Activated CD4-positive, alpha-beta T cell treated with anti-CD3 and anti-CD28 coated beads, Interleukin-2, Interleukin-6, amounts not matched to agents 100 ng/mL and 50 ng/mL, durations not matched to agents 16 hours and 8 hours (primary cell): Measurements from ENCODE around the gene MAN2A2.

ENCODE experiments used
- DNase-seq: peaks from one replicate; pipeline ENCODE4 v3.0.0-alpha.2; 2020

The MAN2A2 gene

GRCh38 chr15:90947577-90948357 lies 44.7 kb downstream of the MAN2A2 start:
- DNase-seq, result no peak

DNA sequence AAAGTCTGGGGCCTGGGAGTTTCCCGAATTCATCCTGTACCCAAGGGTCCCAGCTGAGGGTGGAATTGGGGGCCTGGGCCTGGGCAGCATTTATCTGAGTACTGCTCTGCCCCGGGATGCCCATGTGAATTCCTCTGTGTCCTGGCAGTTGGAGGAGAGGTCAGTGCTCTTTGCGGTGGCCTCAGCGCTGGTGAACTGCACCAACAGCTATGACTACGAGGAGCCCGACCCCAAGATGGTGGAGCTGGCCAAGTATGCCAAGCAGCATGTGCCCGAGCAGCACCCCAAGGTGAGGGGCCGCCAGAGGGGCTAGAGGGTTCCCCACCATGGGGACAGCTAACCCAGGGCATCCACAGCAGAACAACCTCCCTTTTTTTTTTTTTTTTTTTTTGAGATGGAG lies 45.4 kb downstream of the MAN2A2 start:
- no peak for DNase-seq

GRCh38 chr15:90949979-90950675 lies 47.0 kb downstream of the MAN2A2 start:
- DNase-seq, result no peak

GRCh38 chr15:90950676-90951075 lies 47.6 kb downstream of the MAN2A2 start:
- no peak for DNase-seq

DNA sequence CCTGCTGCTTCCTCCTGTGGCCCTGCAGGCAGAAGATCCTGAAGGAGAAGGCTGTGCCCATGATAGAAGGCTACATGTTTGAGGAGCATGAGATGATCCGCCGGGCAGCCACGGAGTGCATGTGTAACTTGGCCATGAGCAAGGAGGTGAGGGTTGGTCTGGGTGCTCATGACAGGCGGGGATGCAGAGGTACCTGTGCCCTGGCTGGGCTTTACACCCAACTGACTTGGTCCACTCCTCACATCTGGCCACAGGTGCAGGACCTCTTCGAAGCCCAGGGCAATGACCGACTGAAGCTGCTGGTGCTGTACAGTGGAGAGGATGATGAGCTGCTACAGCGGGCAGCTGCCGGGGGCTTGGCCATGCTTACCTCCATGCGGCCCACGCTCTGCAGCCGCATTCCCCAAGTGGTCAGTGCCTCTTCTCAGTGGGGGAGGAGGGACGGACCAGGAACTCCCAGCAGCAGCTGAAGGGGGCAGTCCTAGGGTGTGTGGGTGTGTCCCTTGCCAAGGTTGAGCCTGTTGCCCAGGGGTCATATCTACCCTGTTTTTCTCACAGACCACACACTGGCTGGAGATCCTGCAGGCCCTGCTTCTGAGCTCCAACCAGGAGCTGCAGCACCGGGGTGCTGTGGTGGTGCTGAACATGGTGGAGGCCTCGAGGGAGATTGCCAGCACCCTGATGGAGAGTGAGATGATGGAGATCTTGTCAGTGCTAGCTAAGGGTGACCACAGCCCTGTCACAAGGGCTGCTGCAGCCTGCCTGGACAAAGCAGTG lies 50.0 kb downstream of the MAN2A2 start:
- no peak for DNase-seq

GRCh38 chr15:90953947-90954711 lies 51.0 kb downstream of the MAN2A2 start:
- no peak for DNase-seq

DNA sequence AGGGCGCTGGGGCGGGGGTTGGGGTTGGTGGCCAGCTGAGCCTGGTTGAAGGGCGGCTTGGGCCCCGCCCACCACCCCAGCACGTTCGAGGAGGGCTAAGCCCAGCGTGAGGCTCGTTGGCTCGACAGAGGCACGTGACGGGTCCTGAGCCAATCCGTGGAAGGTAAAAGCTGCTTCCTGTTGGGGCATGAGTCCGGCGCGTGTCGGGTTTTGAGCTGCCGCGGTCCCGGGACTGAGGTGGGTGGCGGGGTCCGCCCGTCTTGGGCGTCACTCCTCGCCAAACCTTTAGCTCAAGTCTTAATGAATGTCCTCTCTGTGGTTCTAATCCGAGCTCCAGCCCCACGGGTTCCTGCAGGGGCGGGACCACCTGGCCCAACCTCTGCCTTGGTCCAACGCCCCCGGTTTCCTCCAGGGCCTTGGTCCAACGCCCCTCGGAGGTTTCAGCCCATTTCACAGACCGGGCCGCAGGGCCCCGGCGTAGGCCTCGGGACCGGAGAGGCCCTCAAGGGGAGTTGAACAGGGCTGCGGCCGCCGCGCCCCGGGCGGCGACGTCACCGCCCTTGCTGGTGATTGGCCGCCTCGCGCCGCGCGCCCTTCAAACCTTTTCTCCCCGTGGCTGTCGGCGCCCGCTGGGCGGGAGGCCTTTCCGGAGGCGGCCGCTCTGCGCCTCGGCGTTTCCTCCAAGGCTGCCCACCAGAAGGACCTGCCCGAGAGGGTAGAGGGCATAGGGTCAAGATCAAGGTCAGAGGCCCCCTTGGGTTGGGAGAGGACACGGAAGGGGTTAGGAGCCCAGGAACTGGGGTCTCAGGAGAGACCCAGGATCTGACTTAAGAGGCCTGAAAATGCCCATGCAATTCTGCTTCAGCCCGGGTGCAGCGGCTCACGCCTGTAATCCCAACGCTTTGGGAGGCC lies 51.9 kb downstream of the MAN2A2 start, which contains the start of gene RCCD1:
Gene RCCD1 (plus strand): TSS at position 173 of the 912 bp plus-strand sequence. CDS start 1,851 bp downstream, outside the sequence.
- DNase-seq, result peak; percentile 97

DNA sequence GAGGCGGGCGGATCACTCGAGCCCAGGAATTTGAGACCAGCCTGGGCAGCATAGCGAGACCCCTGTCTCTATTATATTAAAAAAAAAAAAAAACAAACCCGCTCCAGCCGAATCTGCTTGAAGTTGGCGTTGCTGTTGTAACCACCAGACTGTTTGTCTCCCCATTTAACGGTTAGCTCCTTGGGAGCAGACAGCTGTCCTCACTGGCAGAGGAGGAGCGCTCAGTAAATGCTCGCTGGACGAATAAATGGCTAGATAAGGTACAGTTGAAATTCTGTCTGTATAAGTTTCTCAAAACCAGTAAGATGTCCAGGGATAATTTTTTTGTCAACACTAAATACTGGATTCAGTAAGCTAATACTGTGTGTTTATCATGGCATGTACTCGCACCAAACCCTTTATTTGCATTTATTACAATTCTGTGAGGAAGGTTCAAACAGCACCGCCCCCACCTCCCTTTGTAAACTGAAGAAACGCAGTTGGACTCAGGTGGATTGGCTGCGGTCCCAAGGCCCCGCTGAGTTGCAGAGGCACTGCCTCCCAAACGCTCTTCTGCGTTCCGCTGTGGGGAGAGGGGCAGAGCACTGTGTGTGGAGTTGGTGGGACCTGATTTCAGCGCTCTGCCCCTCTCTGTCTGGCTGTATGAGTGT lies 52.6 kb downstream of the MAN2A2 start:
- DNase-seq, result peak; percentile 23

DNA sequence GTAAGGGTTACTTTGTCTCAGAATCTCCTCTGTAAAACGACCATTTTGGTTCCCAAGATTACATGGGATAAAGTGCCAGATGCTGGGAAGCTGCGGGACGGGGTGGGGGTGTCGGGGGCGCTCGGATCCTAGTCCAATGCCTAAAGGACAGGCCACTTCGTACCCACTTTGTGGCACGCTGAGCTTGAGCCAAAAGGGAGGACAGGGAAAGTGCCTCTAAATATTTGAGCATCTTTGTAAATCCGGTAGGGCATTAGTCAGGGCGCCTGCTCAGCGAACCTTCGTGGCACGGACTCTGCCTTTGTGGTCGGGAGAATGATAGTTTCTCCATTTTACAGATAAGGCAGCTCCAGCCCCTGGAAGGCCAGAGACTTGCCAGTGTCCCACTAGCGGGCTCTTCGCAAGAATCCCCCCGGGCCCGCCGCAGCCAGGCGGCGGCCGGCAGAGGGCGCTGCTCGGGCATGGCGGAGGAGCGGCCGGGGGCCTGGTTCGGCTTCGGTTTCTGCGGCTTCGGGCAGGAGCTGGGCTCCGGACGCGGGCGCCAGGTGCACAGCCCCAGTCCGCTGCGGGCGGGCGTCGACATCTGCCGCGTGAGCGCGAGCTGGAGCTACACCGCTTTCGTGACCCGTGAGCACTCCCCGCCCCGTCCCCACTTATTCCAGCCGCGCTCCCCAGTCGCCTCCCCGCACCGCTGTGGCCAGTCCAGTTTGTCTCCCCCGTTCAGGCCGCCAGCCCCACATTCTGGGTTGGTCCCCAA lies 53.4 kb downstream of the MAN2A2 start:
- peak; percentile 84 for DNase-seq

GRCh38 chr15:90957031-90957790 lies 54.1 kb downstream of the MAN2A2 start:
- DNase-seq, result no peak

DNA sequence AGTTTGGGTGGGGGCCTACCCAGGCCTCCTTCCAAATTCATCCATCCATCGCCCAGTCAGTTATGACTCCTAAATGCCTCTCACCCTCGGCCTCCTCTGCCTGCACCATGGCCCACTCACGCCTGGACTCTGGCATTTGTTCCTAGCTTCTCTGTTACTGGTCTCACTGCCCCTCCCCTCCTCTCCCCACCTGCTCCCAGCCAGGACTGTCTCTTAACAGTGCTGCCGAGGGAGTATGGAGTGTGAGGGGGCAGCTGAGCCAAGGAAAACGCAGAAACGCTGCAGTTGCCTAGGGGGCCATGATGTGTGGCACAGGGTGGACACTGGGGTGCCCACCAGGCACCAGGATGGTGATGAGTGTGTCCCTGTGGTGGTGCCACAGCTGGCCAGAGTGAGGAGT lies 54.7 kb downstream of the MAN2A2 start:
- DNase-seq, result no peak

GRCh38 chr15:90959028-90959595 lies 56.0 kb downstream of the MAN2A2 start:
- DNase-seq, result no peak

- DNase-seq, result no peak
Observed at GRCh38 chr15:90959894-90960293, 56.8 kb downstream of the MAN2A2 start.

- no peak for DNase-seq
Observed at GRCh38 chr15:90960298-90961091, 57.4 kb downstream of the MAN2A2 start.

DNA sequence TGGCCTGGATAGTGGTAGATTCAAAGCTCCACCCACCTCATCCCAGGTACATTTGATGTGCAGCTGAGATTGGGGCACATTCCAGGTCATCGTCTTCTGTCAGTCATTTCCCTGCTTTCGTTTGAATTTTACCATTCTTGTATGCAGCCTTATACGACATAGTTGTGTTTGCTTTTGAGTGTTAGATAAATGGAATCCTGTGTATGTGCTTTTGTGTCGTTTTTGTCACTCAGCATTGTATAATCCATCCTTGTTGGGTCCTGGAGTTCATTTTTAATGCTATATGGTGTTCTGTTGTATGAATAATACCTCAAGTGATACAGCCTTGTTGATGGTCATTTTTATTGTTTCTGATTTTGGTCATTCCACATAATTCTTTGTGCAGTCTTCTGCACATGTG lies 58.9 kb downstream of the MAN2A2 start:
- no peak for DNase-seq

- DNase-seq, result no peak
Observed at GRCh38 chr15:90966262-90966661, 63.2 kb downstream of the MAN2A2 start.

GRCh38 chr15:90967206-90967605 lies 64.1 kb downstream of the MAN2A2 start:
- DNase-seq, result no peak

- DNase-seq, result no peak
Observed at GRCh38 chr15:90968434-90968833, 65.3 kb downstream of the MAN2A2 start.
